Thyroid gland (tissue), 4 donors: Measurements from ENCODE around the gene GLYR1.

Experiments
- POLR2A ChIP-seq, 2 donors: fragments of 450-650 bp; IDR thresholded peaks; one replicate each; pipeline ENCODE4 v1.6.1; 2017; ENCODE audit warnings: antibody characterized with exemption in 2 of 2, mild to moderate bottlenecking in 2 of 2, moderate library complexity in 1 of 2
- TF ChIP-seq, protein P1 (sequence below), 6 experiments: fragments of 200-600 bp in 3 of 6; fragments of 450-650 bp in 3 of 6; sonication (generic) in 3 of 6; IDR thresholded peaks; one replicate each; pipeline ENCODE4 v1.5.1; 2016 to 2019; ENCODE audit warnings: antibody characterized with exemption in 6 of 6, mild to moderate bottlenecking in 2 of 6, inconsistent platforms in 1 of 6, moderate library complexity in 1 of 6

DNA sequence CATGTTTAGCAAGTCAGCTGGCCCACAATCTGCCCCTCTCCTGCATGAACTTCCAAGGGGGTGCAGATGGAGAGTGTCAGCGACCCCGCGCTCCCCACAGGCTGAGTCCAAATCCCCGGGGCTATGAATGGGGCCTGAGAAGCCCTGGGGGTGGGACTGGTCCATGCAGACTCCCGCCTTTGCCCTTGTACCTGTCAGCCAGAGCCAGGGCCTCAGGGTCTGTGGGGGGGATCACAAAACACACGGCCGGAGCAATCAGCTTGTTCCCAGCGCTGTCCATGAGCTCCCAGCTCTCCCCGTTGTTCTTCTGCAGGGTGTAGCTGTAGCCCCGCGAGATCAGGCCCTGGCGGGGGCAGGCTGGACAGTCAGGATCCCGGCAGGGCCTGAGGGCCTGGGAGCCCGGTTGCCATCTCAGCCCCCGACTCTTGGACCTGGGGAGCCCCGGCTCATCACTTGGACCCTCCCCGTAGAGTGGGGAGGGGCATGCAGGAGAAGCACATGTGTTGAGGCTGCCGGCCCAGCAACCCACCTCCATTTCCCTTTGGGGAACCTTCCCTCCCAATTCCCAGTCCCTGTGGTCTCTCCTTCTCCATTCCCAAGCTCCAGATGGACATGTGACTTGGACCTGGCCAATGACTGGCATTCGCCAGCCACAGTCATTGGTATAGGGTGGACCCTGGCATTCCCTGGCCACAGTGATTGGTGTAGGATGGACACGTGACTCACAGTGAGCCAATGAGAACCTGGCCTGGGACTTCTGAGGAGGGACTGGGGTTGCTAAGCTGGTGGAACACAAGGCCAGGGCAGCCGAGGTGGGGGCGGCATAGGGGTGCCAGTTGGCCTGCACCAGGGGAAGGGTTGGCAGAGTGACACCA lies 47.4 kb upstream of the GLYR1 start:
- TF ChIP-seq, protein P1, sequence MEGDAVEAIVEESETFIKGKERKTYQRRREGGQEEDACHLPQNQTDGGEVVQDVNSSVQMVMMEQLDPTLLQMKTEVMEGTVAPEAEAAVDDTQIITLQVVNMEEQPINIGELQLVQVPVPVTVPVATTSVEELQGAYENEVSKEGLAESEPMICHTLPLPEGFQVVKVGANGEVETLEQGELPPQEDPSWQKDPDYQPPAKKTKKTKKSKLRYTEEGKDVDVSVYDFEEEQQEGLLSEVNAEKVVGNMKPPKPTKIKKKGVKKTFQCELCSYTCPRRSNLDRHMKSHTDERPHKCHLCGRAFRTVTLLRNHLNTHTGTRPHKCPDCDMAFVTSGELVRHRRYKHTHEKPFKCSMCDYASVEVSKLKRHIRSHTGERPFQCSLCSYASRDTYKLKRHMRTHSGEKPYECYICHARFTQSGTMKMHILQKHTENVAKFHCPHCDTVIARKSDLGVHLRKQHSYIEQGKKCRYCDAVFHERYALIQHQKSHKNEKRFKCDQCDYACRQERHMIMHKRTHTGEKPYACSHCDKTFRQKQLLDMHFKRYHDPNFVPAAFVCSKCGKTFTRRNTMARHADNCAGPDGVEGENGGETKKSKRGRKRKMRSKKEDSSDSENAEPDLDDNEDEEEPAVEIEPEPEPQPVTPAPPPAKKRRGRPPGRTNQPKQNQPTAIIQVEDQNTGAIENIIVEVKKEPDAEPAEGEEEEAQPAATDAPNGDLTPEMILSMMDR (IDR thresholded peaks at IDR 0.05), result no peak
- no peak for TF ChIP-seq POLR2A (IDR thresholded peaks at IDR 0.05)
